ENCODE data around the gene ANKRD55. TPM values are rescaled to one million over a fixed set of nuclear protein-coding genes. Genes with fewer than 3 reads are reported as not detected.
"Not testable (repeated sequence)": the region's sequence is repeated elsewhere in the genome, so short reads cannot be mapped to it uniquely, and the experiment has no call there.

The ANKRD55 gene
- total RNA-seq, 4 donors from 2014 or later, result 0.44 to 0.46 TPM; not detected in 2

DNA sequence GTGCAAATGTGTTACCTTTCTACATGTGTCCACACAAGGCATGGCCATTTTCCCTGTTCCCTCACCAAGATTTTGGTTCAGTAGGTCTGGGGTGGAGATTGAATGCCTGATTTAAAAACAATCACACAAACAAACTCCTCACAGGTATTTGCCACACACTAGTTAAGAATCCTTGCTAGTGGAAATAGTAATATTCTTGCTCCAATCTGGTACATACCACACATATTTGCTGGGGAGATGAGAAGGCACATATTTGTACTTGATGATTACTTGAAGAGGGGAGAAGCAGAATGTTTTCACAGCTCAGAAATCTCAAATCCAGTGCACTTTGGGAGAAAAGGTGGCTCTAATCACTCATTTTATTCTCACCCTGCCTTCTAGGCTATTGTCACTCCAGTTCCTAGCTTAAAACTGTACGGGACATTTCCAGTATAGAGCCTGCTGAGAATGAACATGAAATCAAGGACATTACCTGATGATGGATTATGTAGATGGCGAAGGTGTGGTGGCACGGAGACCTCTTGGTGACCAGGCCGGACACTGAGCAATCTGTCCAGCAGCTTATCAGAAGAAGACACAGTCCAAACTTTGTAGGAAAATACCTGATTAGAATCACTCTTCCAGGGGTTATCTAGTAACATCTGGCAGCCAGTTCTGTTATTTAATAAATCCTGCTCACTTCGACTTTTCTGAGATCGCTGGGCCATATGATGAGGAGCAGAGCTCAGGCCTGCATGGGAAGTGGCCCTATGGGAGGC, 122.3 kb downstream of the ANKRD55 start:
- ATAC-seq (ENCODE audit: low FRiP score), result no peak
- TF ChIP-seq, protein P1, sequence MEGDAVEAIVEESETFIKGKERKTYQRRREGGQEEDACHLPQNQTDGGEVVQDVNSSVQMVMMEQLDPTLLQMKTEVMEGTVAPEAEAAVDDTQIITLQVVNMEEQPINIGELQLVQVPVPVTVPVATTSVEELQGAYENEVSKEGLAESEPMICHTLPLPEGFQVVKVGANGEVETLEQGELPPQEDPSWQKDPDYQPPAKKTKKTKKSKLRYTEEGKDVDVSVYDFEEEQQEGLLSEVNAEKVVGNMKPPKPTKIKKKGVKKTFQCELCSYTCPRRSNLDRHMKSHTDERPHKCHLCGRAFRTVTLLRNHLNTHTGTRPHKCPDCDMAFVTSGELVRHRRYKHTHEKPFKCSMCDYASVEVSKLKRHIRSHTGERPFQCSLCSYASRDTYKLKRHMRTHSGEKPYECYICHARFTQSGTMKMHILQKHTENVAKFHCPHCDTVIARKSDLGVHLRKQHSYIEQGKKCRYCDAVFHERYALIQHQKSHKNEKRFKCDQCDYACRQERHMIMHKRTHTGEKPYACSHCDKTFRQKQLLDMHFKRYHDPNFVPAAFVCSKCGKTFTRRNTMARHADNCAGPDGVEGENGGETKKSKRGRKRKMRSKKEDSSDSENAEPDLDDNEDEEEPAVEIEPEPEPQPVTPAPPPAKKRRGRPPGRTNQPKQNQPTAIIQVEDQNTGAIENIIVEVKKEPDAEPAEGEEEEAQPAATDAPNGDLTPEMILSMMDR (IDR thresholded peaks at IDR 0.05), result no peak
- DNase-seq (ENCODE audit: low spot score), result no peak

- no peak for DNase-seq (ENCODE audit: low spot score)
- no peak for ATAC-seq (ENCODE audit: low FRiP score)
- TF ChIP-seq, protein P1 (IDR thresholded peaks at IDR 0.05), result no peak
Observed at GRCh38 chr5:56108246-56108645, 124.9 kb downstream of the ANKRD55 start.

- ATAC-seq (ENCODE audit: low FRiP score) (no peak), DNase-seq (ENCODE audit: low spot score) (no peak)
- TF ChIP-seq, protein P1 (IDR thresholded peaks at IDR 0.05), result no peak
Observed at GRCh38 chr5:56106837-56107236, 126.3 kb downstream of the ANKRD55 start.

DNA sequence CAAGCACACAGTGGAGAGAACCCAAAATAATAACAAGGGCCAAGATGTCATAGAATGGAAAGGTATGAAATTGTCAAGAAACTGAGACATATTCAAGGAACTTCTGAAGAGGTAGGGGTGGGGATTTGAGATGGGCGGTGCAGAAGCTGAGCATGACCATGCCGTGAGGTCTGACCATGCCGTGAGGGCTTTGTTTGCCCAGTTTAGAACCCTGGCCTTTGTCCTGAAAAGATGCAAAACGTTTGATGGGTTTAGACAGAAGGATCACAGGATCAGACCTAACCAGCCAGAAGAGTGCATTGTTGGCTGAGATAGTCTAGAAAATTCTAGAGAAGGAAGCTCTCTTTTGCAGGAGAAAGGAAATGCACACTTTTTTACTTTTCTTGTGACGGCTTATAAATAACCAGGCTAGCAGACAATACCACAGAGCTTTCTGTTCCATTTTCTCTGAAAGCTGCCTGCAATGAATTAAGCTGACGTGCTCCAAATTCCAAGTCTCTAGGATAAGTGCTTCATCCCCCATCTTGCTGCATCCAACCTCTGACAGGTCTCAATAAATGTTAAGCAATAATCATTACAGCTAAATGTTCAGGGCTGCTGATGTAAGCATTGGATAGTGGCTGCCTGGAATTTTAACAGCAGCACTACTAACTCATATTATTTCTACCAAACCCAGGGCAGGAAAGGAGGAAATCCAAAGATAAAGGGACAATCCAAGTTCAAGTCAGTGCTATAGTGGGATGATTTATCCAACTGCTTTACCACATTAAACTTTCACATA, 127.4 kb downstream of the ANKRD55 start:
- ATAC-seq (ENCODE audit: low FRiP score) (no peak), DNase-seq (ENCODE audit: low spot score) (no peak)
- TF ChIP-seq, protein P1 (IDR thresholded peaks at IDR 0.05), result no peak

GRCh38 chr5:56102889-56103288, 130.2 kb downstream of the ANKRD55 start:
- no peak for ATAC-seq (ENCODE audit: low FRiP score)
- DNase-seq (ENCODE audit: low spot score), result no peak
- TF ChIP-seq, protein P1 (IDR thresholded peaks at IDR 0.05), result no peak

GRCh38 chr5:56102207-56102606, 130.9 kb downstream of the ANKRD55 start:
- ATAC-seq (ENCODE audit: low FRiP score); DNase-seq (ENCODE audit: low spot score): not testable (repeated sequence)

DNA sequence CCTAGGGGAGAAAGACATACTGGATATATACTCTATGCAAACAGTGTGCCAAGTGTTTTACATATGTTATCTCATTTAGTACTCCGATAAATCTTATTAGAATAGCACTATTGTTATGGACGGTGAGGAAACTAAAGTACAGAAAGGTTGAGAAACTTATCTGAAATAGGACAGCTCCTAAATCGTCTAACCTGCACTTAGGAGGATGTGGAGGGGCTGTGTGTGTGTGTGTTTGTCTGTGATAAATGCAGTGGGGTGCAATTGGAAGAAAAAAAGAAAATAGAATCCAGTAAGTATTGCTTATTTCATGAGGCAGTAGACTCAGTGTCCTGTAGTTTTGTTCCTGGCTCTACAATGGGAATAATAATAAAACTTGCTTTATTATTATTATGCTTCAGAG, 131.9 kb downstream of the ANKRD55 start:
- ATAC-seq (ENCODE audit: low FRiP score) (no peak), DNase-seq (ENCODE audit: low spot score) (no peak)
- TF ChIP-seq, protein P1 (IDR thresholded peaks at IDR 0.05), result no peak
